Measurements from ENCODE around the gene AGAP5. TPM values are rescaled to one million over a fixed set of nuclear protein-coding genes. Genes with fewer than 3 reads are reported as not detected.
A peak's percentile ranks its signal among the peaks of the same experiment; 100 is the strongest.

AGAP5 gene
- total and polyA plus RNA-seq, 2 of the 13 experiments (the other 11 are each of a cell fraction or from before 2014, with no cell fraction given) = 5.3 to 7.9 TPM

DNA sequence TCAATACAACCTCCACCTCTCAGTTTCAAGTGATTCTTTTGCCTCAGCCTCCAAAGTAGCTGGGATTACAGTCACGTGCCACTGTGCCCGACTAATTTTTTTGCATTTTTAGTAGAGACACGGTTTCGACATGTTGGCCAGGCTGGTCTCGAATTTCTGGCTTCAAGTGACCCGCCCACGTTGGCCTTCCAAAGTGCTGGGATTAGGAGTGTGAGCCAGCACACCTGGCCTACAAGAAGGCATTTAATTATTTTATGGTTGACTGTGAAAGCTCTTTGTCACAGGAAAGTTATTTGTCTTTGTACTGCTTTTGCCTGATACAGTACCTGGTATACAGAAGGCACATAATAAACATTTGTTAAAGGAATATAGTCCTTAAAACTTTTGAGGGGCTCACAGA lies 69.5 kb downstream of the AGAP5 start:
- Histone ChIP-seq H3K79me2 (ENCODE audit: insufficient read depth, low read length) (peaks cover 18% of the 10 kb centered on the region), H3K27me3 (ENCODE audit: control insufficient read depth in 1 of 2, insufficient read depth in 2 of 2, low read length in 2 of 2) (no peaks in the 10 kb centered on the region; a peak in 1 of 5 replicates), H3K36me3 (replicated peaks in 1 of 2; ENCODE audit: control insufficient read depth in 1 of 2, insufficient read depth in 2 of 2, low read length in 2 of 2) (no peaks in the 10 kb centered on the region), H3K4me1 (ENCODE audit: insufficient read depth, low read length) (peaks cover 27% of the 10 kb centered on the region), H3K9me3 (ENCODE audit: low read length) (no peaks in the 10 kb centered on the region), H3K4me2 (ENCODE audit: low read depth, low read length) (no peak overlapping the region), H3K4me3 (replicated peaks in 1 of 3; ENCODE audit: insufficient read depth in 1 of 3, low read depth in 2 of 3, low read length in 3 of 3) (no peak overlapping the region), H2AFZ (ENCODE audit: low read length) (no peak overlapping the region), H3K9ac (ENCODE audit: insufficient read depth, low read depth, low read length) (no peak overlapping the region), H4K20me1 (ENCODE audit: insufficient read depth, low read length) (no peaks in the 10 kb centered on the region), H3K27ac (ENCODE audit: extremely low read length, insufficient read depth, low read length) (no peak overlapping the region)
- FAIRE-seq (no peak), DNase-seq (ENCODE audit: low spot score) (no peak), ATAC-seq (no peak)
- intact Hi-C loops (cut with micrococcal nuclease; ENCODE audit: unreplicated experiment) = loop anchor here (5.0 kb wide), 1 partner anchor 216 kb away; the partner anchor contains the start of gene ANXA7
- ChIA-PET POLR2A (no interaction called here), CTCF (ENCODE audit: low intra/inter-chr PET ratio, low total read pairs) (no interaction called here)
- TF ChIP-seq NR2F2 (IDR thresholded peaks at IDR 0.05; ENCODE audit: borderline replicate concordance, low read depth) = no peak
- TF ChIP-seq POGZ (CRISPR knock-in tag; IDR thresholded peaks at IDR 0.05) = no peak
- no peak for TF ChIP-seq SP1 (IDR thresholded peaks at IDR 0.05)
- no peak for TF ChIP-seq SP1 (CRISPR knock-in tag; IDR thresholded peaks at IDR 0.05)
- TF ChIP-seq ZNF549 (CRISPR knock-in tag; IDR thresholded peaks at IDR 0.05) = no peak
- TF ChIP-seq HOXA9 (CRISPR knock-in tag; IDR thresholded peaks at IDR 0.05; ENCODE audit: borderline replicate concordance) = no peak
- 88% methylated on average over 7 of the region's 7 CpGs for WGBS (ENCODE audit: low lambda C conversion rate)
- BruUV-seq (replicated peaks) = no TSS peak
- in situ Hi-C loops (cut with HindIII; ENCODE audit: extremely low pct_ligation_motif_present, low pct_unique_long_range_greater_than_20kb) = loop anchor here (25.0 kb wide), 1 partner anchor 366 kb away; the partner anchor contains the start of gene MRPS16

DNA sequence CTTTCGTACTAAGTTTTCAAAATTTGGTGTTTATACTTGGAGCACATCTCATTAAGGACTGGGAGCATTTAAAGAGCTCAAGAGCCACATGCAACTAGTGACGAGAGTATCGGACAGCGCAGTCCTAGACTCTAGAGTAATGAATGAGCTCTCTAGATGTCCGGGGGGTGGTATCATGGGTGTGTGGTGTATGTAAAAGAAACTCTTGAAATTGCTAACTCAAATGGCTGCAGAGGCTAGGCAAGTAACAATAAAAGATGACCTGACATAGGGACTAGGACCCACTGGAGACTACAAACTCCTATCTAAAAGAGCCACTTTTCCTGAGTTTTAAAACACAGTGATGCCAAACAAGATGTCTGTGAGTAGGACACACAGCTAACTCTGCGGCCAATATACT lies 70.6 kb downstream of the AGAP5 start:
- intact Hi-C loops (cut with micrococcal nuclease; ENCODE audit: unreplicated experiment) (loop anchor here (5.0 kb wide), 1 partner anchor 215 kb away; the partner anchor contains the start of gene ANXA7), in situ Hi-C loops (cut with HindIII; ENCODE audit: extremely low pct_ligation_motif_present, low pct_unique_long_range_greater_than_20kb) (loop anchor here (25.0 kb wide), 1 partner anchor 365 kb away; the partner anchor contains the start of gene MRPS16)
- Histone ChIP-seq H3K9me3 (ENCODE audit: low read length) (no peaks in the 10 kb centered on the region), H3K27me3 (ENCODE audit: control insufficient read depth in 1 of 2, insufficient read depth in 2 of 2, low read length in 2 of 2) (no peaks in the 10 kb centered on the region; a peak in 1 of 5 replicates), H2AFZ (ENCODE audit: low read length) (no peak overlapping the region), H4K20me1 (ENCODE audit: insufficient read depth, low read length) (no peaks in the 10 kb centered on the region), H3K79me2 (ENCODE audit: insufficient read depth, low read length) (peaks cover 18% of the 10 kb centered on the region), H3K4me1 (ENCODE audit: insufficient read depth, low read length) (peaks cover 38% of the 10 kb centered on the region), H3K9ac (ENCODE audit: insufficient read depth, low read depth, low read length) (no peak overlapping the region), H3K4me2 (ENCODE audit: low read depth, low read length) (peak overlapping the region; percentile 89), H3K4me3 (replicated peaks in 1 of 3; ENCODE audit: insufficient read depth in 1 of 3, low read depth in 2 of 3, low read length in 3 of 3) (no peak overlapping the region), H3K36me3 (replicated peaks in 1 of 2; ENCODE audit: control insufficient read depth in 1 of 2, insufficient read depth in 2 of 2, low read length in 2 of 2) (no peaks in the 10 kb centered on the region), H3K27ac (ENCODE audit: extremely low read length, insufficient read depth, low read length) (no peak overlapping the region)
- TF ChIP-seq RBFOX2 (IDR thresholded peaks at IDR 0.05; ENCODE audit: low read depth, low read length) (peak; percentile 56), ZNF225 (CRISPR knock-in tag; IDR thresholded peaks at IDR 0.05) (no peak), ZNF672 (CRISPR knock-in tag; IDR thresholded peaks at IDR 0.05) (no peak), POLR2AphosphoS5 (IDR thresholded peaks at IDR 0.05; ENCODE audit: low read depth, low read length) (0 out of 2 replicates have a peak, but pooled peaks have one; percentile 2), JUNB (CRISPR knock-in tag; IDR thresholded peaks at IDR 0.05; ENCODE audit: borderline replicate concordance) (no peak), EP300 (IDR thresholded peaks at IDR 0.05; ENCODE audit: low read depth in 2 of 2, low read length in 2 of 2) (no peak), EP300 (CRISPR knock-in tag; IDR thresholded peaks at IDR 0.05; ENCODE audit: borderline replicate concordance) (no peak), ZNF670 (CRISPR knock-in tag; IDR thresholded peaks at IDR 0.05; ENCODE audit: borderline replicate concordance) (no peak)
- TF ChIP-seq, protein P1, sequence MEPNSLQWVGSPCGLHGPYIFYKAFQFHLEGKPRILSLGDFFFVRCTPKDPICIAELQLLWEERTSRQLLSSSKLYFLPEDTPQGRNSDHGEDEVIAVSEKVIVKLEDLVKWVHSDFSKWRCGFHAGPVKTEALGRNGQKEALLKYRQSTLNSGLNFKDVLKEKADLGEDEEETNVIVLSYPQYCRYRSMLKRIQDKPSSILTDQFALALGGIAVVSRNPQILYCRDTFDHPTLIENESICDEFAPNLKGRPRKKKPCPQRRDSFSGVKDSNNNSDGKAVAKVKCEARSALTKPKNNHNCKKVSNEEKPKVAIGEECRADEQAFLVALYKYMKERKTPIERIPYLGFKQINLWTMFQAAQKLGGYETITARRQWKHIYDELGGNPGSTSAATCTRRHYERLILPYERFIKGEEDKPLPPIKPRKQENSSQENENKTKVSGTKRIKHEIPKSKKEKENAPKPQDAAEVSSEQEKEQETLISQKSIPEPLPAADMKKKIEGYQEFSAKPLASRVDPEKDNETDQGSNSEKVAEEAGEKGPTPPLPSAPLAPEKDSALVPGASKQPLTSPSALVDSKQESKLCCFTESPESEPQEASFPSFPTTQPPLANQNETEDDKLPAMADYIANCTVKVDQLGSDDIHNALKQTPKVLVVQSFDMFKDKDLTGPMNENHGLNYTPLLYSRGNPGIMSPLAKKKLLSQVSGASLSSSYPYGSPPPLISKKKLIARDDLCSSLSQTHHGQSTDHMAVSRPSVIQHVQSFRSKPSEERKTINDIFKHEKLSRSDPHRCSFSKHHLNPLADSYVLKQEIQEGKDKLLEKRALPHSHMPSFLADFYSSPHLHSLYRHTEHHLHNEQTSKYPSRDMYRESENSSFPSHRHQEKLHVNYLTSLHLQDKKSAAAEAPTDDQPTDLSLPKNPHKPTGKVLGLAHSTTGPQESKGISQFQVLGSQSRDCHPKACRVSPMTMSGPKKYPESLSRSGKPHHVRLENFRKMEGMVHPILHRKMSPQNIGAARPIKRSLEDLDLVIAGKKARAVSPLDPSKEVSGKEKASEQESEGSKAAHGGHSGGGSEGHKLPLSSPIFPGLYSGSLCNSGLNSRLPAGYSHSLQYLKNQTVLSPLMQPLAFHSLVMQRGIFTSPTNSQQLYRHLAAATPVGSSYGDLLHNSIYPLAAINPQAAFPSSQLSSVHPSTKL (CRISPR knock-in tag; IDR thresholded peaks at IDR 0.05) = no peak
- ATAC-seq (no peak), DNase-seq (ENCODE audit: low spot score) (no peak), FAIRE-seq (no peak)
- ChIA-PET CTCF (ENCODE audit: low intra/inter-chr PET ratio, low total read pairs) (no interaction called here), POLR2A (interaction anchor here (1.8 kb wide), 1 partner anchor 26 kb away, joined by 11 read pairs; no protein-coding TSS in a partner anchor)
- 95% methylated on average over 6 of the region's 6 CpGs for WGBS (ENCODE audit: low lambda C conversion rate)
- no TSS peak for BruUV-seq (replicated peaks)

Measured in HepG2 (cell line).